Measurements from ENCODE around the gene DLGAP3.

The DLGAP3 gene

GRCh38 chr1:34928066-34928696 lies 1.3 kb downstream of the DLGAP3 start:
- no peak for DNase-seq (ENCODE audit: low read depth)

- no peak for DNase-seq (ENCODE audit: low read depth)
Measured at GRCh38 chr1:34927316-34927715, 2.1 kb downstream of the DLGAP3 start.

- no peak for DNase-seq (ENCODE audit: low read depth)
Measured at GRCh38 chr1:34926894-34927293, 2.6 kb downstream of the DLGAP3 start.

GRCh38 chr1:34926156-34926555 lies 3.3 kb downstream of the DLGAP3 start:
- DNase-seq (ENCODE audit: low read depth) = no peak

GRCh38 chr1:34925730-34926129 lies 3.7 kb downstream of the DLGAP3 start:
- no peak for DNase-seq (ENCODE audit: low read depth)

GRCh38 chr1:34924759-34925555 lies 4.5 kb downstream of the DLGAP3 start:
- DNase-seq (ENCODE audit: low read depth) = no peak

GRCh38 chr1:34923490-34923889 lies 6.0 kb downstream of the DLGAP3 start:
- DNase-seq (ENCODE audit: low read depth) = no peak

- no peak for DNase-seq (ENCODE audit: low read depth)
Measured at GRCh38 chr1:34918977-34919561, 10.4 kb downstream of the DLGAP3 start.

GRCh38 chr1:34918386-34918976 lies 11.0 kb downstream of the DLGAP3 start:
- DNase-seq (ENCODE audit: low read depth) = no peak

- no peak for DNase-seq (ENCODE audit: low read depth)
Measured at GRCh38 chr1:34917017-34917416, 12.4 kb downstream of the DLGAP3 start.

- no peak for DNase-seq (ENCODE audit: low read depth)
Measured at GRCh38 chr1:34916104-34916503, 13.3 kb downstream of the DLGAP3 start.

GRCh38 chr1:34915521-34915920 lies 13.9 kb downstream of the DLGAP3 start:
- DNase-seq (ENCODE audit: low read depth) = no peak

GRCh38 chr1:34914958-34915357 lies 14.5 kb downstream of the DLGAP3 start:
- no peak for DNase-seq (ENCODE audit: low read depth)

GRCh38 chr1:34911465-34911864 lies 18.0 kb downstream of the DLGAP3 start:
- no peak for DNase-seq (ENCODE audit: low read depth)

GRCh38 chr1:34910425-34910824 lies 19.0 kb downstream of the DLGAP3 start:
- DNase-seq (ENCODE audit: low read depth) = no peak

GRCh38 chr1:34908369-34908768 lies 21.1 kb downstream of the DLGAP3 start:
- DNase-seq (ENCODE audit: low read depth) = no peak

GRCh38 chr1:34907487-34908090 lies 21.9 kb downstream of the DLGAP3 start:
- no peak for DNase-seq (ENCODE audit: low read depth)

GRCh38 chr1:34906756-34907155 lies 22.7 kb downstream of the DLGAP3 start:
- DNase-seq (ENCODE audit: low read depth) = no peak

- no peak for DNase-seq (ENCODE audit: low read depth)
Measured at GRCh38 chr1:34906222-34906621, 23.2 kb downstream of the DLGAP3 start.

- no peak for DNase-seq (ENCODE audit: low read depth)
Measured at GRCh38 chr1:34905098-34905459, 24.4 kb downstream of the DLGAP3 start.

GRCh38 chr1:34904236-34905097 lies 25.0 kb downstream of the DLGAP3 start:
- DNase-seq (ENCODE audit: low read depth) = no peak

- DNase-seq (ENCODE audit: low read depth) = no peak
Measured at GRCh38 chr1:34901919-34902318, 27.5 kb downstream of the DLGAP3 start.
